ENCODE measurements around the gene BCKDHB. TPM values are rescaled to one million over a fixed set of nuclear protein-coding genes. Genes with fewer than 3 reads are reported as not detected.

Gene BCKDHB
- total RNA-seq, 6 donors from 2014 or later = 12.8 to 26.2 (median 14.5) TPM

DNA sequence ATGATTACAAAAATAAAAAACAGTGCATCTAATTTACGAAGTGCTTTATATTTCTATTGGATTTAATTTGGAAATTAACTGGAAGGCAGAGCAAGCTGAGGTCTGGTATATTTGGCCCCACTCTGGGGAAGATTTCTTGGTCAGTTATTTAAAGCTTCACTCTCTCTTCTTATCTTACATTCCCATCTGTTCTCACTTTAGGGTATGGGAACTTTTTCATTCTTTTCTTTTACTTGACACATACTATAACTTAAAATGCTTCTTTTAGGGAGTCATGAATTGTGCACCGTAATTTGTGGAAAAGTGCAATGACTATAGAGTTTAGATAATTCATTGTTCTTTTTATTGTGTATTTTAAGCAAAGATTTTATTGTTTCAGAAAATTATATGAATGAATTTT, 170.4 kb downstream of the BCKDHB start:
- no peaks in the 10 kb centered on the region for H3K27me3 ChIP-seq
- H3K9me3 ChIP-seq = no peaks in the 10 kb centered on the region
- TF ChIP-seq POLR2A (IDR thresholded peaks at IDR 0.05) = no peak
- TF ChIP-seq, protein P1, sequence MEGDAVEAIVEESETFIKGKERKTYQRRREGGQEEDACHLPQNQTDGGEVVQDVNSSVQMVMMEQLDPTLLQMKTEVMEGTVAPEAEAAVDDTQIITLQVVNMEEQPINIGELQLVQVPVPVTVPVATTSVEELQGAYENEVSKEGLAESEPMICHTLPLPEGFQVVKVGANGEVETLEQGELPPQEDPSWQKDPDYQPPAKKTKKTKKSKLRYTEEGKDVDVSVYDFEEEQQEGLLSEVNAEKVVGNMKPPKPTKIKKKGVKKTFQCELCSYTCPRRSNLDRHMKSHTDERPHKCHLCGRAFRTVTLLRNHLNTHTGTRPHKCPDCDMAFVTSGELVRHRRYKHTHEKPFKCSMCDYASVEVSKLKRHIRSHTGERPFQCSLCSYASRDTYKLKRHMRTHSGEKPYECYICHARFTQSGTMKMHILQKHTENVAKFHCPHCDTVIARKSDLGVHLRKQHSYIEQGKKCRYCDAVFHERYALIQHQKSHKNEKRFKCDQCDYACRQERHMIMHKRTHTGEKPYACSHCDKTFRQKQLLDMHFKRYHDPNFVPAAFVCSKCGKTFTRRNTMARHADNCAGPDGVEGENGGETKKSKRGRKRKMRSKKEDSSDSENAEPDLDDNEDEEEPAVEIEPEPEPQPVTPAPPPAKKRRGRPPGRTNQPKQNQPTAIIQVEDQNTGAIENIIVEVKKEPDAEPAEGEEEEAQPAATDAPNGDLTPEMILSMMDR (IDR thresholded peaks at IDR 0.05) = no peak
- no peak for TF ChIP-seq EP300 (IDR thresholded peaks at IDR 0.05)
- TF ChIP-seq POLR2AphosphoS5 (IDR thresholded peaks at IDR 0.05) = no peak
- no peak overlapping the region for H3K4me3 ChIP-seq
- H3K36me3 ChIP-seq = no peaks in the 10 kb centered on the region
- H3K27ac ChIP-seq = no peak overlapping the region
- no peaks in the 10 kb centered on the region for H3K4me1 ChIP-seq
- 90 to 98% methylated on average over 2 of the region's 2 CpGs for WGBS, 2 donors
- DNase-seq = no peak
- no peak for ATAC-seq (ENCODE audit: low FRiP score in 2 of 2)

- Histone ChIP-seq H3K4me3 (no peak overlapping the region), H3K27me3 (no peaks in the 10 kb centered on the region), H3K36me3 (no peaks in the 10 kb centered on the region), H3K9me3 (no peaks in the 10 kb centered on the region), H3K27ac (no peak overlapping the region), H3K4me1 (no peaks in the 10 kb centered on the region)
- 95 to 100% methylated on average over 1 of the region's 1 CpG for WGBS, 2 donors
- DNase-seq = no peak
- TF ChIP-seq, protein P1 (IDR thresholded peaks at IDR 0.05) = no peak
- TF ChIP-seq POLR2AphosphoS5 (IDR thresholded peaks at IDR 0.05) = no peak
- TF ChIP-seq EP300 (IDR thresholded peaks at IDR 0.05) = no peak
- TF ChIP-seq POLR2A (IDR thresholded peaks at IDR 0.05) = no peak
- no peak for ATAC-seq (ENCODE audit: low FRiP score in 2 of 2)
These were observed 171.0 kb downstream of the BCKDHB start for GRCh38 chr6:80277501-80277900.

DNA sequence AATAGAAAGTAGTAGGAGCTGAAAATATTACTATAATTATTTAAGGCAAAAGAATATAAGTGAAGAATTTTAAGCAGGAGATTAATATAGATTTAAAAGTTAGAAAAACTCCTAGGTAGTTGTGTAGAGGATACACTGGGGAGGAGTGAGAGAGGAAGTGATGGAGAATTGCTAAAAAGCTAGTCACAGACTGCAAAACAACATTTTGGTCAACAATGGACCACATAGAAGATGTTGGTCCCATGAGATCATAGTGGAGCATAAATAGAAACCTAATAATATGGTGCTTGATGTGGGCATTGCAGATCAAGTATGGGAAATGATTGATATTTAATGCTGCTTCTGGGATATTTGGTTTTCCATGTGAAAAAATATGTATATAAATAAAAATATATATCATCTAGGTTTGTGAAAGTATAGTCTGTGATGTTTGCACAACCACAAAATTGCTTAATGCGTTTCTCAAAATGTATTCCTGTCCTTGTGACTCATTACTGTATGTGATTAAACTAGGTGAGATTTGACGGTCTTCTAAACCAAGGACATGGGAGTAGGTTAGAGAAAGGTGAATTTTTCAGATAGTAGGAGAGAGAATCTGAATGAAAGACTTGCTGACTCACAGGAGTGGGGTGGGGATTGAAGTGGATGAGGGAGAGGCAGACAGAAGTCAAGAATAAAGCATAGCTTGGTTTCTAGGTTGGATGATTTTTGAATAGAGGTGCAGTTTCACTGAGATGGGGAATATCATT, 174.0 kb downstream of the BCKDHB start:
- no peak for ATAC-seq (ENCODE audit: low FRiP score in 2 of 2)
- H3K36me3 ChIP-seq = no peaks in the 10 kb centered on the region
- no peak for DNase-seq
- no peaks in the 10 kb centered on the region for H3K27me3 ChIP-seq
- no peak overlapping the region for H3K27ac ChIP-seq
- H3K4me1 ChIP-seq = no peaks in the 10 kb centered on the region
- 69 to 78% methylated on average over 2 of the region's 2 CpGs for WGBS, 2 donors
- TF ChIP-seq, protein P1 (IDR thresholded peaks at IDR 0.05) = no peak
- no peak overlapping the region for H3K4me3 ChIP-seq
- H3K9me3 ChIP-seq = no peaks in the 10 kb centered on the region

- H3K4me1 ChIP-seq = no peaks in the 10 kb centered on the region
- no peak overlapping the region for H3K4me3 ChIP-seq
- no peaks in the 10 kb centered on the region for H3K9me3 ChIP-seq
- H3K27me3 ChIP-seq = no peaks in the 10 kb centered on the region
- H3K36me3 ChIP-seq = no peaks in the 10 kb centered on the region
- ATAC-seq (ENCODE audit: low FRiP score in 2 of 2) (no peak), DNase-seq (no peak)
- TF ChIP-seq EP300 (IDR thresholded peaks at IDR 0.05) = no peak
- no peak overlapping the region for H3K27ac ChIP-seq
- WGBS, 2 donors = 91 to 94% methylated on average over 2 of the region's 2 CpGs
These were observed 176.6 kb downstream of the BCKDHB start for GRCh38 chr6:80282913-80283554.

- Histone ChIP-seq H3K9me3 (no peaks in the 10 kb centered on the region), H3K36me3 (no peaks in the 10 kb centered on the region), H3K4me3 (no peak overlapping the region), H3K4me1 (no peaks in the 10 kb centered on the region), H3K27me3 (no peaks in the 10 kb centered on the region), H3K27ac (no peak overlapping the region)
- DNase-seq (no peak), ATAC-seq (ENCODE audit: low FRiP score in 2 of 2) (no peak)
- no peak for TF ChIP-seq EP300 (IDR thresholded peaks at IDR 0.05)
- TF ChIP-seq, protein P1 (IDR thresholded peaks at IDR 0.05) = no peak
- no peak for TF ChIP-seq POLR2A (IDR thresholded peaks at IDR 0.05)
- no peak for TF ChIP-seq POLR2AphosphoS5 (IDR thresholded peaks at IDR 0.05)
These were observed 180.6 kb downstream of the BCKDHB start for GRCh38 chr6:80287112-80287511.

Data from upper lobe of left lung (tissue), 6 donors.